GM12872 (cell line): ENCODE measurements around the gene RPL15.

Experiments
- TF ChIP-seq, protein P1 (sequence below): IDR thresholded peaks from 3 replicates; pipeline ENCODE4 v1.5.1; 2011; ENCODE audit warnings: low read depth, mild to moderate bottlenecking, low read length, moderate library complexity; ENCODE audit not compliant: insufficient read depth

The RPL15 gene

DNA sequence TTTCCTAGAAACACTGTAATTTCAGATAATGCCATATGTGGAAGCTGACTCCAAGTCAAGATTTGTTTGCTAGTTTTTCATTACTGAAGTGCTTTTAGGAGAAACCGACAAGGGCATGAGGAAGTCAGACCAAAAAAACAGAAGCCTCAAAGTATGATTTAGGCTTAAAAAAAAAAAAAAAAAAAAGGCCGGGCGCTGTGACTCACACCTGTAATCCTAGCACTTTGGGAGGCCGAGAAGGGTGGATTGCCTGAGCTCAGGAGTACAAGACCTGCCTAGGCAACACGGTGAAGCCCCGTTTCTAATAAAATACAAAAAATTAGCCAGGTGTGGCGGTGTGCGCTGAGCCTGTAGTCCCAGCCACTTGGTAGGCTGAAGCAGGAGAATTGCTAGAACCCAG, 11.6 kb downstream of the RPL15 start:
- TF ChIP-seq, protein P1, sequence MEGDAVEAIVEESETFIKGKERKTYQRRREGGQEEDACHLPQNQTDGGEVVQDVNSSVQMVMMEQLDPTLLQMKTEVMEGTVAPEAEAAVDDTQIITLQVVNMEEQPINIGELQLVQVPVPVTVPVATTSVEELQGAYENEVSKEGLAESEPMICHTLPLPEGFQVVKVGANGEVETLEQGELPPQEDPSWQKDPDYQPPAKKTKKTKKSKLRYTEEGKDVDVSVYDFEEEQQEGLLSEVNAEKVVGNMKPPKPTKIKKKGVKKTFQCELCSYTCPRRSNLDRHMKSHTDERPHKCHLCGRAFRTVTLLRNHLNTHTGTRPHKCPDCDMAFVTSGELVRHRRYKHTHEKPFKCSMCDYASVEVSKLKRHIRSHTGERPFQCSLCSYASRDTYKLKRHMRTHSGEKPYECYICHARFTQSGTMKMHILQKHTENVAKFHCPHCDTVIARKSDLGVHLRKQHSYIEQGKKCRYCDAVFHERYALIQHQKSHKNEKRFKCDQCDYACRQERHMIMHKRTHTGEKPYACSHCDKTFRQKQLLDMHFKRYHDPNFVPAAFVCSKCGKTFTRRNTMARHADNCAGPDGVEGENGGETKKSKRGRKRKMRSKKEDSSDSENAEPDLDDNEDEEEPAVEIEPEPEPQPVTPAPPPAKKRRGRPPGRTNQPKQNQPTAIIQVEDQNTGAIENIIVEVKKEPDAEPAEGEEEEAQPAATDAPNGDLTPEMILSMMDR = no peak

DNA sequence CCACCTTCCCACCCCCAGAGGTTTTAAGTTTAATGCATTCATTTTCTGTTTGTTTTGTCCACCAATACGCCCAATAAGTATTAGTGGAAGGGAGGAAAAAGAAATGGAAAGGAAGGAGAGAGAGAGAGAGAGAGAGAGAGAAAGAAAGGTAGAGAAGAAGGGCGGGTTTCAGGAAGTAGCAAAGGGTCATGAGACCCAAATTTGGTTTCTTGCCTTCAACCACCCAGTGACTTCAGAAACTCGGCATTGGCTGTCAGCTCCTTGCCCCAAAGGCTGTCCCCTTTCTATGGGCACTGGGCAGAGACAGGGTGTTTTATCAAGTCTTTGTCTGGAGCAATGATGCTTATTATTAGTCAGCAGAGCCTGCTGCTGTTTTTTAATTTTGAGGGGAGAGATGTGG, 14.7 kb downstream of the RPL15 start:
- TF ChIP-seq, protein P1 = no peak

DNA sequence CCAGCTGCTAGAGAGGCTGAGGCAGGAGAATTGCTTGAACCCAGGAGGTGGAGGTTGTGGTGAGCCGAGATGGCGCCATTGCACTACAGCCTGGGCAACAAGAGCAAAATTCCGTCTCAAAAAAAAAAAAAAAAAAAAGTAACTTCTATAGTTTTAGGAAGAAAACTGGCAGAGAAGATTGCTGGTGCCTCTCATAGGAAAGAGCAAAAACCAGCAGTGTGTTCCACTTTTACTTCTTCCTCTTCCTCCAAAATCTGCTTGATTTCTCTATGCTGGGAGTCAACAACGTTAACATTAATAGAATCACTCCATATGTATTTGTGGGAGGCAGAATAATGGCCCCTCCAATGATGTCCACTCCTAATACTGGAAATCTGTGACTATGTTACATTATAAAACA, 15.6 kb downstream of the RPL15 start:
- TF ChIP-seq, protein P1 = no peak

DNA sequence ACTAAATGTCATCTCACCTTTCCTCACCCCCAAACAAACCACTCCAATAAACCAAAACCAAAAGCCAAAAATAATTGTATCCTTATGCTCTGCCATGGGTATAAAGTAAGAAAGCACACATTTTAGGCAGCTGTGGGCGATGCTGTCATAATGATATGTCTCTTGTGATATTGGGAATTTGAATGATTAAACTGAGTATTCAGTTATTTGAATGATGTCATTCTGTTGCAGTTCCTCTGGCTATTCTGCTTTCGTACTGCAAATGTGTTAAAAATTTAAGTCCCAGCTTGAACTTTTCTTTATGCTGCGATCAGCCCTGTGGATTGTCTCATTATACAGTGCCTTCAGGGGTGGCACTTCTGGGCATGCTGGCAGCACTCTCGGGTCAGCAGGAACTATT, 17.3 kb downstream of the RPL15 start:
- TF ChIP-seq, protein P1 = no peak

DNA sequence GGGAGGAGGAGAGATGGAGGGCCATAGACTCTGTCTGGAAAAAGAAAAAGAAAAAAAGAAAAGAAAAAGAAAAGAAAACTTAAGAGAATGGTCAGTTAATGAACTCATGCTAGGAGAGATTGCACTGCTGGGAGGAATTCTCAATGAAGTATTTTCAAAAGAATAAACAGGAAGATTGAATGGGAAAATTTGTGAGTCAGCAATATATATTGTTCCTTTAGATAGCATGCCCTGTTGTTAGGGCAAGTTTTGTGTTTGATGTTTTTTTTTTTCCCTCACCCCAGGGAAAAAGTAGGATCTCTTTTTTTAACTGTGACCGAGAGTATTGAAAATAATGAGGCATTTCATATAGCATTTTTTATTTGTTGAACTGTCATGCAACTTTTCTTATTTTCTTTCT, 20.4 kb downstream of the RPL15 start:
- TF ChIP-seq, protein P1 = no peak

DNA sequence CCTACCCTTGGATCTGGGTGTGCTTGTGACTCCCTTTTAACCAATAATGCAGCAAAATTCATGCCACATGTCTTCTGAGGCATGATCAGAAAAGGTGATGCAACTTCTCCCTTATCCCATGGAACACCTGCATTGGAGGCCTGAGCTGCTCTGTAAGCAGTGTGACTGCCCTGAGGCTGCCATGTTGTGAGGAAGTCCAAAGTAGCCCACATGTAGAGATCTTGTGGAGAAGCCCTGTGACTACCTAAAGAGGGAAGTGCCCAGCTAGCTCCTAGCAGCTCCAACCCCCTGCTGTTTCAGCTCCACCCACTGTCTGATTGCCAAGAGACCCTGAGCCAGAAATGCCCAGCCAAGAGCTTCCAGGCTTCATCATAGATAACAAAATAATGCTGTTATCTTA, 21.8 kb downstream of the RPL15 start:
- TF ChIP-seq, protein P1 = no peak

DNA sequence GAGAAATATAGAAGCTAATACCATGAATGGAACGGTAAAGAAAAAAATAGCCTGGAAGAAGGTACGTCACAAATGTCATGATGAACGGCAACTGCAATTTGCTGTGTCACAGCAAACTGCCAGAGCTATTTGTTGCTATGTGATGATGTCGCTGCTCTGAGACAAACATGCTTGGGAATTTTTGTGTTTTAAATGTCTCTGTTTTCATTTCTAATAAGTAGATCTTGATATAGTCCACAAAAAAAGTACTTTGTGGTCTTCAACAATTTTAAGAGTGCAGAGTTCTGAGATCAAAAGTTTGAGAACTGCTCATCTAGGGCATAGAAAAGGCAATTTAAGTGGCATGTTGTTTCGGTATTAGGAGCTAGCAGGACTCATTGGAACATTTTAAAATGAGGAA, 23.8 kb downstream of the RPL15 start:
- TF ChIP-seq, protein P1 = no peak

DNA sequence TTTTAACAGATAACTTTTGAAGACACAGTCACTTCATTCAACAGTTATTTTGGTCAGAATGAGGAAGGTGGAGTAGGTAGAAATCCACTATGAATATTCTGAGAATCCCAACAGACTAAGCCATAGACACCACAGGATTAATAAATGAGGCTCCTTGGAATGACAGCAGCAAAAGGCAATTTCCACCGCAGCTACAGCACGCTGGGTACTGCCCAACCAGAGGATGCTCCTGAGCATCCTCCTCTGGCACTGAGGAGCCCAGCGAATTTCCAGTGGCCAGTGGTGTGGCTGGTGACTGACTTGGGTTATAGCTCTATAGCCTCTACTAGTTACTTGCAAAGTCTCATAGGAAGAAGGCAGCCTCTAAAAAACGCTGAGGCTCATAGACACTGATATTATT, 24.5 kb downstream of the RPL15 start:
- TF ChIP-seq, protein P1 = no peak
